Measurements from ENCODE around the gene CCR4.
"Not testable (repeated sequence)": the region's sequence is repeated elsewhere in the genome, so short reads cannot be mapped to it uniquely, and the experiment has no call there.

The CCR4 gene

GRCh38 chr3:32952369-32953077 lies 1.1 kb downstream of the CCR4 start:
- no peak for DNase-seq (ENCODE audit: low read depth in 2 of 2)

- DNase-seq (ENCODE audit: low read depth in 2 of 2) = no peak
Measured at GRCh38 chr3:32954506-32954905, 3.1 kb downstream of the CCR4 start.

DNA sequence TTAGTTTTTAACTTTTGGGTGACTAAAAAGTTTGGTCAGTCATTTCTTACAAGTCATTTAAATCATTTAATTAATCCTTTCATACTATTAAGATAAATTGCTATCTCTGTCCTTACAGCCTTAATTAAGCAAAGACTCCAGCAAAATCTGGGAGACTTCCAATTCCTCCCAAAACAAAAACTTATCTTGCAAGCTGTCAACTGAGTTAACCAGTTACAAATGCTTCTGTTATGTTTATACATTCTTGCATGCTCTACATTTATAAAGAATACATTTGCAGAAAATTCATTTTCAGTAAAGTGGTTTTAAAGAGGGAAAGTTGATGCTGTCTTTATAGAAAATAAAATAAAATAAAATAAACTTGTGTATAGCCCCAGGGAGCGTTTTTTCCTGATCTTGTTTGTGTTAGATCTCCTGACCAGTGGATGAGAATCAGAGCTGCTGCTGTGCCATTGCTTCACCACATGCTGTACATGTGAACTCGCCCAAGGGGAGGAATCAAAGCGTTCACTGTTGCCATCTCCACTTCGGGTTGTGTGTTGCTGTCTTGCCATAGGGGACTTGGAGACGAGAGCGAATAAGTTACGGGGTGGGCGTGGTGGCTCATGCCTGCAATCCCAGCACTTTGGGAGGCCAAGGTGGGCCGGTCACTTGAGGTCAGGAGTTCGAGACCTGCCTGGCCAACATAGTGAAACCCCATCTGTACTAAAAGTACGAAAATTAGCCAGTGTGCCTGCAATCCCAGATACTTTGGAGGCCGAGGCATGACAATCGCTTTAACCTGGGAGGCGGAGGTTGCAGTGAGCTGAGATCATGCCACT lies 5.5 kb downstream of the CCR4 start:
- DNase-seq (ENCODE audit: low read depth in 2 of 2) = no peak

DNA sequence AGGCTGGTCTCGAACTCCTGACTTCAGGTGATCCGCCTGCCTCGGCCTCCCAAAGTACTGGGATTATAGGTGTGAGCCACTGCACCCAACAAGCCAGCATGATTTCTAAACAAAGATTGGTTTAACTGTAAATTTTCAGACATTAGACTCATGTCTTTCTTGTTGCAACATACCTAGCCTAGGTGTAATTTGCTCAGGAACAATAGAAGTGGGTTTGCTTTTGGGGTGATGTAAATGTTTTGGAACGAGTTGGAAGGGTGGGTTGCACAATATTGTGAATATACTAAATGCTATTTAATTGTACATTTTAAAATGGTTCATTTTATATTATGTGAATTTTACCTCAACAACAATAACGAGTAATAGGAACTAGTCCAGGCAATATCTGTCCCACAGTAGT lies 7.1 kb downstream of the CCR4 start:
- no peak for DNase-seq (ENCODE audit: low read depth in 2 of 2)

GRCh38 chr3:32959371-32959770 lies 7.9 kb downstream of the CCR4 start:
- DNase-seq (ENCODE audit: low read depth in 2 of 2) = no peak

DNA sequence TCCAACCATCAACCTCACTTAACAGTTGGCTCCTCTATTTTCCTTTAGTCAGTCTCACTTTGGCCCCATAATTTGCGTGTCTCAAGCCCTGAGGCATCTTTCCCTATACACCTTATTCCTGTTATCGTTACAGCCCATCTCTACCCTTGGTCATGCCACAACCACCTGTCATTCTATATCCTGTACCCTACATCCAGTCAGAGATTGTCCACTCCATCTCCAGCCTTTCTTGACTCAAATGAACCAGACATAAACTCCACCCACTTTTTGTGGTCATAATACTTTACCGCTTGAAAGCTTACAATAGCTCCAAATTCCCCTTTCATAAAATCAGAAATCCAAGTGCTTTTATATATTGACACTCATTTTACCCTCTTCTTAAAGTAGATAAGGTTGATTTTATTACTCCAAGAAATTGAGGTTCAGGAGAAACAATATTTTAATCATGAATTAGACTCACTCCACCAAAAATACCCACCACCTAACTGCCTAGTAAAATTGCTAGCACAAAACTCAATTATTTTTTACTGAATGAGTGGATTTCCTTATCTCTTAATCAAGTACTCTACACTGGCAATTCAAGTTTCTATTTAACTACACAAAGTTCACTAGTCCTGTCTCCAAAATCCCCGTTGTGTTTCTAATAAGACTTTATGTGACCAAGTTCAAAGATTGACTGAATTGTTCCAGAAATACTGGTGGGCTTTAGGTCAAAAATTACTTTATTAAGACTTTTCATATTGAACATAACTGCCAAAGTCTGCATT lies 9.1 kb downstream of the CCR4 start:
- DNase-seq (ENCODE audit: low read depth in 2 of 2) = no peak

- no peak for DNase-seq (ENCODE audit: low read depth in 2 of 2)
Measured at GRCh38 chr3:32961189-32961715, 9.8 kb downstream of the CCR4 start.

DNA sequence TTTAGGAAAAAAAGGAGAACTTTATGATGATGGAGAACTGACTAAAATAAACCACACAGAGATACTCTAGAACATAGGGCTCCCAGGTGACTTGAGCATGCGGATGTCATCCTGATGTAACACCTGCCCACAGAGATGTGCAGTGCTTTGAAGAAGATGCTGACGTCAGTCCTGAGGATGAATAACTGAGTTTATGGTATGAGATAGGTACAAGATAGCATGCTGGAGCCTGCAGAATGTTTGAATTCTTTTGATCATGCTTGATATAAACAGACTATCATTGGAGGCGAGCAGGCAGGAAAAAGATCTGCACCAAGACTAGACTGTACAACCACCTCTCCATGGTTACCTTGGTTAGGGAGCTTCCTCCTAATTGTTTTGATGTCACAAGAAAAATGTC lies 12.4 kb downstream of the CCR4 start:
- no peak for DNase-seq (ENCODE audit: low read depth in 2 of 2)

- DNase-seq (ENCODE audit: low read depth in 2 of 2) = not testable (repeated sequence)
Measured at GRCh38 chr3:32964781-32965180, 13.3 kb downstream of the CCR4 start.

DNA sequence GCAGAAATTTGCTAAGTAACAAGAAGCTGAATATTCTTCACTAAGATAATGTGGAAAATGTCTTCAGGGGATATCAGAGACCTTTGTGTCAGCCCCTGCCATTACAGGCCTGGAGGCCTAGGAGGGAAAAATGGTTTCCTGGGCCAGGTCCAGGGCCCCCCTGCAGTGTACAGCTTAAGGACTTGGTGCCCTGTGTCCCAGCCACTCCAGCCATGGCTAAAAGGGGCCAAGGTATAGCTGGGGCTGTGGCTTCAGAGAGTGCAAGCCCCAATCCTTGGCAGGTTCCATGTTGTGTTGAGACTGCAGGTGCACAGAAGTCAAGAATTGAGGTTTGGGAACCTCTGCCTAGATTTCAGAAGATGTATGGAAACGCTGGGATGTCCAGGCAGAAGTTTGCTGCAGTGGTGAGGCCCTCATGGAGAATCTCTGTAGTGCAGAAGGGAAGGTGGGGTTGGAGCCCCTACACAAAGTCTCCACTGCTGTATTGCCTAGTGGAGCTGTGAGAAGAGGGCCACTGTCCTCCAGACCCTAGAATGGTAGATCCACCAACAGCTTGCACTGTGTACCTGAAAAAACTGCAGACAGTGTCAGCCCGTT lies 14.3 kb downstream of the CCR4 start:
- DNase-seq (ENCODE audit: low read depth in 2 of 2) = not testable (repeated sequence)

DNA sequence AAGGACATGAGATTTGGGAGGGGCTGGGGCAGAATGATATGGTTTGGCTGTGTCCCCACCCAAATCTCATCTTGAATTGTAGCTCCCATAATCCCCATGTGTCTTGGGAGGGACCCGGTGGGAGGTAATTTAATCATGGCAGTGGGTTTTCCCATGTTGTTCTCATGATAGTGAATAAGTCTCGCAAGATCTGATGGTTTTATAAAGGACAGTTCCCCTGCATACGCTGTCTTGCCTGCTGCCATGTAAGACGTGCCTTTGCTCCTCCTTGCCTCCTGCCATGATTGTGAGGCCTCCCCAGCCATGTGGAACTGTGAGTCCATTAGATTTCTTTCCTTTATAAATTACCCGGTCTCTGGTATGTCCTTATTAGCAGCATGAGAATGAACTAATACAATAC lies 15.2 kb downstream of the CCR4 start:
- not testable (repeated sequence) for DNase-seq (ENCODE audit: low read depth in 2 of 2)

DNA sequence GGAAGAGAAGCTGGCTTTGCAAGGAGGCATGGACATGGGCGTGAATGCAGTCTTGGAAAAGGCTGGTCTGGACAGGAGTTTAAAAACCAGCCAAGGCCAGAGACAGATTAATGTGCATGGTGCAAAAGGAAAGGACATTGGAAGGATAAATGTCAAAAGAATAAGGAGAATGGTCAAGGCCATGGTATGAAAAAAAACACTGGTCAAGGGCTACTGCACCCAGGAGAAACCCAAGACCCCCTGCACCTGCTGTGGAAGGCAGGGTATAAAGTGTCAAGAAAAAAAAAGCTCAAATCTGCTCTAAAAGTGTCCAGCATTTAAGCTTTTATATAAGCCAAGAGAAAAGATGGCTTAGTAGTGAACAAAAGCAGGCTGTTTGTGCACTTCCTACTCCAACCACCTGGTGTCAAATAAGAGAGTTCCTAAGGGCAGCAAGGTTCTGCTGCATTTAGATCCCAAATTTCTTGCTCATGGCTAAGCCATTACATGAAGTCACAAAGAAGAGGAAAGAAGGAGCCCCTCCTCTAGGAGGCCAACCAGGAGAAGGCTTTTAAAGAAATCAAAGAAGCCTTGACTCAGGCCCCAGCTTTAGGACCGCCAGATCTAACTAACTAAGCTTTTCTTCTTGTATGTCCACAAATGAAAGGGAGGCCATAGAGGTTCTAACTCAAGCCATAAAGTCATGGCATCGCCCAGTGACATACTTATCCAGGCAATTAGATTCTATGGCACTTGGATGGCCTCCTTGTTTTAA lies 16.9 kb downstream of the CCR4 start:
- no peak for DNase-seq (ENCODE audit: low read depth in 2 of 2)

GRCh38 chr3:32968920-32969389 lies 17.5 kb downstream of the CCR4 start:
- DNase-seq (ENCODE audit: low read depth in 2 of 2) = no peak

DNA sequence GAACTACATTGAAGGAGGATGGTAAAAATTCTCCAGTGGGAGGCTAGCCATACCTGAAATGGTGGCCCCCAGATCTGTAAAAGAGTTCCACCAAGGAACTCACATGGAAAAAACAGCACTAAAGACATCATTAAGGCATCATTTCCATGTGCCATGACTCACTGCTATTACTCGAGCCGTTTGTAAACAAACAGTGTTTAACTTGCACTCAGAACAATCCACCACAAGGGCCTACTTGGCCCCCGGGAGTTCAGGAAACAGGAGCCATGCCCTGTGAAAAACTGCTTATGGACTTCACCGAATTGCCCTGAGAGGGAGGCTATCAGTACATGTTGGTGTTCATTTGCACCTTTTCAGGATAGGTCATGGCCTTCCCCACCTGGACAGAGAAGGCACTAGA lies 18.2 kb downstream of the CCR4 start:
- DNase-seq (ENCODE audit: low read depth in 2 of 2) = no peak

DNA sequence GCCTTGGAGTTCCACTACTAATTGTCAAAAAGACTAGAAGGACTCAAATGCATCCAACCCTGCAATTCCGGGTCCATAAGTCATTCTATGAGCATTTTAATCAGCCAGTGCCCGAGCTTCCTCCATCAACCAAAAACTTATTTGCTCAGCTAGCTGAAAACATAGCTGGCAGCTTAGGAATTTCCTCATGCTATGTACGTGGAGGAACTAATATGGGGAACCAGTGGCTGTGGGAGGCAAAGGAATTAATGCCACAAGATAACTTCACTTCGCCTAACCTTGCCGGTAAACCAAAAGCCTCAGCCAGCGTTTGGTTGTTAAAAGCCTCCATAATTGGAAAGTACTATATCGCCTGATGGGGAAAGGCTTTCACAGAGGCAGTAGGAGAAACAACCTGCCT lies 19.8 kb downstream of the CCR4 start:
- DNase-seq (ENCODE audit: low read depth in 2 of 2) = not testable (repeated sequence)

GRCh38 chr3:32972482-32973146 lies 21.2 kb downstream of the CCR4 start:
- DNase-seq (ENCODE audit: low read depth in 2 of 2) = no peak

- DNase-seq (ENCODE audit: low read depth in 2 of 2) = no peak
Measured at GRCh38 chr3:32973982-32974381, 22.5 kb downstream of the CCR4 start.

DNA sequence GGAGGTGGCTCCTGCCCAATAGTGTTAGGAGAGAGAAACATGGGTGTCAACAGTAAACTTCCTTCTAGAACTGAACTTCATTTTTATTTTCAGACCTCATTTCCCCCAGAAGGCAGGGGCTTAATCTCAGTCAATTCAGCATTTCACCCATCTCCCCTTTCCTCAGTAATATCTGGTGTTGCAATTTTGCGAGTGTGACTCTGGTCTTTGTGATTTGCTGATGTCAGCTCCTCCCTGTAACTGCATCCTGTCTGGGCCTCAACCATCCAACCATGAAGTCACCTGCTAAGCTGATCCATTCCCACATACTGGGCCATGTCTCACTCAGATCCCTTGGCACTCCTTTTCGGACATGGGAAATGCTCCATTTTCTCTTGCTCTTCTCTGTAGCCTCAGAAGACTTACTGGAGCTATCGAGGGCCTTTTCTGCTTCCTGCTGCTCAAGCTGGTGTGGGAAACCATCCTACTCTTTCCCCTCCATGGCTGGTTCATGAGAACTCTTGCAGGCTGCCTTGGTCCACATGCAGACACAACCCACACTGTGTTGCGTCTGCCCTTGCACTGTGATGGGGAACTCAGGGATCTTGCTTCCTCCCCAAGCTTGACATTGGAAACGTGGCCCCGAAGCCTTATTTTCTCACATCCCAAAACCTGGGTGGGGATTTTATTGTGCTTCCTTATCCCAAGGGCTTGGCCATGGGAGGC lies 24.6 kb downstream of the CCR4 start:
- no peak for DNase-seq (ENCODE audit: low read depth in 2 of 2)

- no peak for DNase-seq (ENCODE audit: low read depth in 2 of 2)
Measured at GRCh38 chr3:32977861-32978260, 26.4 kb downstream of the CCR4 start.

DNA sequence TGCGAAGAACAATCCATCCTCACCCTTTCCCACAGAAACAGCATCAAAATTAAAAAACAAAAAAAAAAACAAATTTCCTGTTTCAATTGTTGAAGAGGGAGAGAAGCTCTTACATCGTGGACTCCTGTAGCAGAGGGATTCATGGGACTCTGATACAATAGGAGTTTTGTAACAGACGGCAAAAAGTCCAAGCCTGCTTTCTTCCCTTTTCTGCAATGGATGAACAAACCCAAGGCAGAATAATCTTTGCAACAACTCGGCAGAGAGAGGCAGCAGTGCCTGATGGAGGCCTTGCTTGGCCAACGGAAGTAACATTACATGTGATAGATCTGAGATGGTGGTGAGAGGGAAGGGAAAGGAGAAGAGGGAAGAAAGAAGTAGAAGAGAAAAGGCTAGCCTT lies 26.9 kb downstream of the CCR4 start:
- no peak for DNase-seq (ENCODE audit: low read depth in 2 of 2)
